GM18907 (cell line): ENCODE data around the gene PPFIA1.
A peak's percentile ranks its signal among the peaks of the same experiment; 100 is the strongest.

Source experiments
- ATAC-seq: cut with Tn5 transposase; IDR thresholded peaks from one replicate; pipeline ENCODE4 v1.9.1; 2021; ENCODE audit warnings: mild to moderate bottlenecking, moderate library complexity; ENCODE audit not compliant: unreplicated experiment

PPFIA1 gene

GRCh38 chr11:70409871-70410270 is 139.4 kb downstream of the PPFIA1 start:
- ATAC-seq, result no peak

DNA sequence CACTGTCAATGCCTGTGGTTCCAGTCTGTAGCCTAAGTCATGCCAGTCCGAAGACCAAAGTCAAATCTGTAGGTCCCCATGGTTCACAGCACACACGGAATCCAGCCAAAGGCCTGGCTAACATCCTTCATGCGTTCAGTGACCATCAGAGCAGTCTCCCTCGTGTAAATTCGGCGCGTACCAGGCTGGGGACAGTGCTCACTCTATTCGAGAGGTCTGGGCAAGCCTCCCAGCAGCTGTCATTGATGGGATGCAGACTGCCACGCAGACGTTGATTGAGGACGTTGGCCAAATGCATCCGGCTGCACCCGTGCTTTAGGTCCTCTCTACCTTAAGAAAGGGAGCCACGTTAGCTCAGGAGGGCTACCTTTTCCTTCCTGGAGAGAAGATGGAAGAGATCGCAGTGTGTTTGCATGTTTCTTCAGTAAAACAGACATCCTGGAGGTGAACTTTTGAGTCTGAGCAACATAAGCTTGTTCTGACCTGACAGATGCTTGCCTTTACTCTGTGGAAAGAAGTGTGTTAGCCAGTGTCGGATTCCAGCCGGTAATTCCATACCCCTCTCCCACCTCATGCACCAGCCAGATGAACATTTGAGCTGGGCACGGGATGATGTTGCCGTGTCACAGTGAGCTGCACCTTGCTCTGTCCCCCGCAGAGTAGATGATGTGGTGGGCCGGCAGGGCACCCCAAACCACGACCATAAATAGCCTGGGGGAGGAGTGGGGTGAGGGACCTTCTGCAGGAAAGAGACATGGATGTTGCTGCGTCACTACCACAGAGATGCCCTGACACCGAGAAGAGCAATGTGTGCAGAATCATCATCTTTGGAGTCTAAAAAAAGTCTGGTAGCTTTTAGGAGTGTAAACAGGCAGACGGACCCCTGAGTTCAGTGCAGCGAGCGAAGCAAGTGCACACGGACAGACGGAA is 140.1 kb downstream of the PPFIA1 start:
- no peak for ATAC-seq

- no peak for ATAC-seq
These were observed 141.4 kb downstream of the PPFIA1 start for GRCh38 chr11:70411713-70412452.

- ATAC-seq, result no peak
These were observed 142.7 kb downstream of the PPFIA1 start for GRCh38 chr11:70413151-70413550.

DNA sequence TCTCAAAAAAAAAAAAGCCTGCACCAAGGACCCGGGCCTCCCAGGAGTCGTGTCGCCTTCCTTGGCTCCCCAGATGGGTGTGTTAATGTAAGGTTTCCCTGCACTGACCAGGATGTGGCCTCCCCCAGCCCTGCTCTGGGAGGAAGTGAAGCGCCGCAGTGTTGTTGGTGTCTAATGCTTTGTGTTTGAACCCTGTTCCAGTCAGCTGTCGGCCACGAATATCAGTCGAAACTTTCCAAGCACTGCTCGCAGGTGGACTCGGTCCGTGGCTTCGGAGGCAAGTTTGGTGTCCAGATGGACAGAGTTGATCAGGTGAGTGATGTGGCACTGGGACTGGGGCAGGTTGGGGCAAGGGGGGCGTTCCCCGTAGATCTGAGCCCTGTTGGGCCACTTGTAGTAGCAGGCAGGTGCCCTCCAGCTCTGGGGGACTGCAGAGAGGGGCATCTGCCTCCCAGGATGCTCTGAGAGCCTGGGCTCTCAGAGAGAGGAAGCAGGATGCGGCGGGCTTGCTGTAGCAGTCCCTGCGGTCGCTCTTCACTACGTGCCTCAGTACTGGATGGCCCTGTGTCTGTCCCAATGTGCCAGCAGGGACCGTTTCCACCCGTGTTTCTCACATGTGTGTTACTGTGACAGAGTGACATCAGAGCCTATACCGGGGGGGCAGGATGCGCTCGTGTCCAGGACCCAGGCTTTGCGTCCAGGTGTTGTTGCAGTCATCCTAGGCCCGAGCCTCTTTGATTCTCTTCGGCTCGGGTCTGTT is 144.0 kb downstream of the PPFIA1 start:
- no peak for ATAC-seq

GRCh38 chr11:70415191-70415590 is 144.7 kb downstream of the PPFIA1 start:
- ATAC-seq, result no peak

GRCh38 chr11:70415642-70416395 is 145.3 kb downstream of the PPFIA1 start:
- no peak for ATAC-seq

DNA sequence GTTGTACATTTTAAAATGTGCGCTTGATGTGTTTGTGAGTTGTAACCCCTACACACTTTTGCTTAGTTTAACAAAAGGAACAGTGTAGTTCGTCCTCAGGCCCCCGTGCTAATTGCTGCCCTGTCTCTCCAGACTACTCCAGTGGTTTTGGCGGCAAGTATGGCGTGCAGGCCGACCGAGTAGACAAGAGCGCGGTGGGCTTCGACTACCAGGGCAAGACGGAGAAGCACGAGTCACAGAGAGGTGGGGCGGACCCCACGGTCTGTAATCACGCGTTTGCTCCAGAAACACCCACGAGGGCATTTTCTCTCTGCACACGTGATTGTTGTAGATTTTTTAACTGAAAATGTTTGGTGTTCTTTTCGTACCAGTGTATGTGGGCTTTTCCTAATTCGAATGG is 146.4 kb downstream of the PPFIA1 start:
- ATAC-seq, result no peak

DNA sequence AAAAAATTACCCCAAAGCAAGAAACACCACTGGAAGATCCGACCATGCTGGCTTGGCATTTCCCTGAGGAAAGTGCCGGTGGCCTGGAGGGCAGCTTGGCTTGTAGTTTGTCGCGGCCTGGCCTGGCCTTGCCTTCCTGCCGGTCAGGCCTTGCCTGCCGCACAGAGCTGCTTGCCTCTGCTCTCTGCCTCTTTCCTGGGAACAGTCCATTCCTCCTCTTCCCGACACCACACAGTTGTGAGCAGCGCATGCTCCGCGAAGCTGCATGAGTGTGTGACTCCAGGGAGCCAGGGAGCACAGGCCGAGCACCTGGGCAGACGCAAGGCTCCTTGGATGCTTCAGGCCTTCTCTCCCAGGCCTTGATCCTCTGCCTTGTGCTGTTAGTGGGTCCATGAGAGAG is 147.6 kb downstream of the PPFIA1 start:
- no peak for ATAC-seq

- ATAC-seq, result no peak
These were observed 149.0 kb downstream of the PPFIA1 start for GRCh38 chr11:70419307-70420007.

GRCh38 chr11:70420008-70420464 is 149.5 kb downstream of the PPFIA1 start:
- ATAC-seq, result no peak

DNA sequence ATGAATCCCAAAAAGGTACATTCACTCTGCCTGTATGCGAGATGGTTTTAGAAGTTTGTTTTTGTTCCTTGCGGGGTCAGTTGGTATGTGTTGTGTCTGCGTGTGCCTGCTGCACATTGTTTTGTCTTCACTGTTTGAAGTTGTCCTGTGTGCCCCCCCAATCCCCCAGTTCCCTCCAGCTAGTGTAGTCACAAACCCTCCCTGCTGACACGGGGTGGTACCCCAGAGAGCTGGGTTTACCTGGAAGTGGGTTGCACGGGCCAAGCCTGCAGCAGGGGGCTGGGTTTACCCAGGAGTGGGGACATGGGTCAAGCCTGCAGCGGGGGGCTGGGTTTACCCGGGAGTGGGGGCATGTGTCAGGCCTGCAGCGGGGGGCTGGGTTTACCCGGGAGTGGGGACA is 150.0 kb downstream of the PPFIA1 start:
- ATAC-seq, result no peak

- ATAC-seq, result no peak
These were observed 150.6 kb downstream of the PPFIA1 start for GRCh38 chr11:70421123-70421522.

DNA sequence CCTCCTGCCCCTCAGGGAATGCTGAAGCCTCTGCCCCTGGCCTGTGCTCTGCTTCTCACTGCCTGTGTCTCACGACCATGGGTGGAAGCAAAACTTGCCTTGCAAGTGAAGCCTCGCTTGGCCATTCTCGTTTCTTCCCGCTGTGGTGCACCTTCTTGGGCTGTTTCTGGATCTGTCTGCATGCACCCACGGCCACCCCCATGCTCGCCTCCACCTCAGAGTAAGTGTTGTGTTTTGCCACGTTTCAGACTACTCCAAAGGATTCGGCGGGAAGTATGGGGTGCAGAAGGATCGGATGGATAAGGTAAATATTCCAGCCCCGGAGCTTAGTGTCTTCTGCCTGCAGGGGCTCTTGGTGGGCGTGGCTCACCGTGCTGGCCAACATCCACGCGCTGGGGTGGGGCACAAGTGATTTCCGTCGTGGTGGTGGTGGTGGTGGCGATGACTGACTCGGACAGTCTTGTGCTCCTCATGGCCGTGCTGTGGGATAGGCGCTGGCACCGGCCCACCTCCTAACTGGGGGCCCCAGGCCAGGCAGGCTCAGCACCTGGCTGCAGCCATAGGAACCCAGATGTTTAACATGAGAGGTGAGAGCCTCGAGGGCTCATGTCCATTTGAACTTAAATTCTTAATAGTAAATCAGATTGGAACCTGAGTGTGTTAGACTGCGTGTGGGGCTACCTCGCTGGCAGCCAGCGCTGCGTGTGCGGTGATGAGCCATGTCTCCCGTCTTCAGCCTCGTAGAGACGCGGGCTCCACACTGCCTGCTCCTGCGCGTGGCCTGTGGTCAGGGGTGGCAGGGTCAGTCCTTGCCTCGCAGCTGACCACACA is 152.4 kb downstream of the PPFIA1 start:
- no peak for ATAC-seq

GRCh38 chr11:70423523-70424505 is 153.3 kb downstream of the PPFIA1 start:
- ATAC-seq, result peak; percentile 44

DNA sequence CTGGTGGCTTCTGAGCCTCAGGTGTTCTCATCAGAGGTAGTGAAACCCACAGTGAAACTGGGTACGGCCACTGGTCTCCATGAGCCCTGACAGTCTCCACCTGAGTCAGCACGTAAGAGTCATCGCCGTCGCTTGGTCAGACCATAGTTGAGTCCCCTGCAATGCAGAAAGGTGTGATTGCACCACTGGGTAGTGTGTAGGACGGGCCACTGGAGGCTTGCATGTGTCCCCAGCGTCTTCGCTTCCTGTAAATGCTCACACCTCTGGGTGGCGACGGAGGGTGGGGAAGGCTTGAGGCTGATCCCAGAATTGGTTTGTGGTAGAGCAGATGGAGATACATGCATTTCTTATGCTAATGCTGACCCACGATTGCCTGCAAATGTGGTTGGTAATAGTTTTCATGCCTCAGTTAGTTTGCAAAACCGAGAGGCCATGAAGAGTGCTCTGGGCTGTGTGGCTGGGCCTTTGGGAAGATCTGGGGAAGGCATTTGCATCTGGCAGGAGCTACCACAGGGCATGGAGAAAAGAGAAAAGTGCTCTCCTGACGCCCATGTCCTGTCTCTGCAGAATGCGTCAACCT is 154.4 kb downstream of the PPFIA1 start:
- ATAC-seq, result no peak

GRCh38 chr11:70427436-70427835 is 156.9 kb downstream of the PPFIA1 start:
- ATAC-seq, result no peak
